PC-3 (cell line): ENCODE results near the gene VPS35L. TPM values are rescaled to one million over a fixed set of nuclear protein-coding genes. Genes with fewer than 3 reads are reported as not detected.

Experiments
- ATAC-seq: fragments of 200-7000 bp; cut with Tn5 transposase; 2 replicates; pipeline ENCODE4 v1.9.1; 2020; ENCODE audit warnings: mild to moderate bottlenecking, moderate library complexity
- BruUV-seq: library from RNA; stranded (reverse); fragments of 400-500 nt; replicated peaks from 2 replicates; lab custom pipeline; 2021; lab: Mats Ljungman, UMichigan
- CTCF ChIA-PET: fragments of 300-600 bp; sonication (Branson Sonifier 250); formaldehyde crosslinking; loops from one replicate; lab custom pipeline; 2022; ENCODE audit warnings: antibody characterized with exemption; lab: Charles Lee
- POLR2A ChIA-PET: fragments of 300-600 bp; sonication (Branson Sonifier 250); formaldehyde crosslinking; loops from one replicate; lab custom pipeline; 2022; ENCODE audit warnings: antibody characterized with exemption; ENCODE audit not compliant: unreplicated experiment; lab: Charles Lee
- DNase-seq: peaks from one replicate; pipeline ENCODE4 v3.0.0-alpha.2; 2015
- H2AFZ ChIP-seq: fragments of 300-600 bp; sonication (generic); 2 replicates; pipeline ENCODE4 v1.6.0; 2016; ENCODE audit warnings: antibody characterized with exemption, low read length
- H3F3A ChIP-seq: fragments of 300-600 bp; sonication (generic); one replicate; pipeline ENCODE4 v1.6.0; 2017; ENCODE audit warnings: antibody characterized with exemption, low read length, control low read depth, mild to moderate bottlenecking; ENCODE audit not compliant: unreplicated experiment
- H3K27ac ChIP-seq: fragments of 300-600 bp; sonication (generic); 2 replicates; pipeline ENCODE4 v1.5.1; 2016; ENCODE audit warnings: mild to moderate bottlenecking, low read length
- H3K27me3 ChIP-seq: fragments of 300-600 bp; sonication (generic); 2 replicates; pipeline ENCODE4 v1.6.1; 2016; ENCODE audit warnings: low read length, mixed read lengths
- H3K36me3 ChIP-seq: fragments of 300-600 bp; sonication (generic); 2 replicates; pipeline ENCODE4 v1.6.1; 2016; ENCODE audit warnings: low read depth, mixed run types, low read length, mixed read lengths
- H3K4me1 ChIP-seq: fragments of 300-600 bp; sonication (generic); 2 replicates; pipeline ENCODE4 v1.5.1; 2016; ENCODE audit warnings: low read length; ENCODE audit not compliant: insufficient read depth
- H3K4me2 ChIP-seq: fragments of 300-600 bp; sonication (generic); 2 replicates; pipeline ENCODE4 v1.6.0; 2016; ENCODE audit warnings: low read length
- H3K4me3 ChIP-seq: fragments of 300-600 bp; sonication (generic); 2 replicates; pipeline ENCODE4 v1.5.1; 2016; ENCODE audit warnings: mild to moderate bottlenecking, low read length, mixed read lengths
- H3K79me2 ChIP-seq: fragments of 300-600 bp; sonication (generic); 2 replicates; pipeline ENCODE4 v1.6.1; 2017; ENCODE audit warnings: low read length, mixed read lengths
- H3K9ac ChIP-seq: fragments of 300-600 bp; sonication (generic); 2 replicates; pipeline ENCODE4 v1.6.0; 2016; ENCODE audit warnings: mild to moderate bottlenecking, low read length
- H3K9me2 ChIP-seq: fragments of 300-600 bp; sonication (generic); replicated peaks from 2 replicates; pipeline ENCODE4 v1.6.1; 2016; ENCODE audit warnings: mixed run types, low read length, mixed read lengths
- H3K9me3 ChIP-seq: fragments of 300-600 bp; sonication (generic); 2 replicates; pipeline ENCODE4 v1.6.1; 2016; ENCODE audit warnings: low read length, mixed read lengths
- H4K20me1 ChIP-seq: fragments of 300-600 bp; sonication (generic); 2 replicates; pipeline ENCODE4 v1.6.1; 2016; ENCODE audit warnings: low read length, mixed read lengths
- EZH2 ChIP-seq: fragments of 300-600 bp; sonication (generic); IDR thresholded peaks from one replicate; pipeline ENCODE4 v1.6.1; 2017; ENCODE audit warnings: antibody characterized with exemption, mild to moderate bottlenecking, low read length; ENCODE audit not compliant: unreplicated experiment
- EZH2phosphoT487 ChIP-seq: fragments of 300-600 bp; sonication (generic); IDR thresholded peaks from 2 replicates; pipeline ENCODE4 v1.6.1; 2018; ENCODE audit warnings: mild to moderate bottlenecking, antibody characterized with exemption, low read length, borderline replicate concordance
- intact Hi-C: fragments of 100-400 bp; cut with micrococcal nuclease; formaldehyde crosslinking; loops from 2 replicates; pipeline ENCODE4 v1.9.0; 2023
- total RNA-seq: library from RNA; depleted of rRNA; stranded (reverse); fragments of >200 nt; gene quantifications from 2 replicates; pipeline ENCODE4 v1.2.3, GENCODE V29; 2014
- TF ChIP-seq, protein P1 (sequence below): fragments of 300-600 bp; sonication (generic); conservative IDR thresholded peaks from 2 replicates; pipeline ENCODE4 v1.5.1; 2017; ENCODE audit warnings: antibody characterized with exemption, low read depth, mild to moderate bottlenecking, low read length

Gene VPS35L
- total RNA-seq, 1 experiment from 2014 or later = 2.9 TPM

DNA sequence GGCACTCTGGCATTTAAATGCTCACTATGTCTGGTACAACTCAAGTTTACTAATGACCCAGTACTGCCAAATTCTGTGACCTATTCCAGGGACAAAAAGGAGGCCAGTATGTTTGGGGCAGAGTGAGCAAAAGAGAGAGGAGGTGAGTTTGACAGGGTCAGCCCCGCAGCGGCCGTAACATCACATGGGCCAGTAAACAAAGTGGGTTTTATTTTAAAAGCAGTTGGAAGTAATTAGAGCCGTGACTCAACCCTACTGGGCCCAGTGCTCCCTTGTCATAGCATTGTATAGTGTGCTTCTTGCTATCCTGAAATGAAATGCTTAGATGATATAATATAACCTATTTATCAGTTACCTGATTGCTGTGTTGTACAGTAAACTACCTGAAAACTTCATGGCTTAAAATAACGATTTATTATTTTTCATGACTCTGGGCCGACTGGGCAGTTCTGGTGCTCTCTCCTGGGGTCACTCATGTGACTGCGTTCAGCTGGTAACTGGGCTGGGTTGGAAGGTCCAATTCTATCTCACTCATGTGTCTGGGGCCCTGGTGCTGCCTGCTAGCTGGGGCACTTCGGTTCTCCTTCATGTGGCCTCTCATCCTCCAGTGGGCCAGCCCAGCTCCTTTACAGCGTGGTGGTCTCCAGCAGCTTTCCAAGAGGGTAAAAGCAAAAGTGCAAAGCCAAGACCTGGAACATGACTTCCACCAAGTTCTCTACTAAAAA, 189.9 kb downstream of the VPS35L start:
- H3F3A ChIP-seq = no peaks in the 10 kb centered on the region
- CTCF ChIA-PET = no interaction called here

DNA sequence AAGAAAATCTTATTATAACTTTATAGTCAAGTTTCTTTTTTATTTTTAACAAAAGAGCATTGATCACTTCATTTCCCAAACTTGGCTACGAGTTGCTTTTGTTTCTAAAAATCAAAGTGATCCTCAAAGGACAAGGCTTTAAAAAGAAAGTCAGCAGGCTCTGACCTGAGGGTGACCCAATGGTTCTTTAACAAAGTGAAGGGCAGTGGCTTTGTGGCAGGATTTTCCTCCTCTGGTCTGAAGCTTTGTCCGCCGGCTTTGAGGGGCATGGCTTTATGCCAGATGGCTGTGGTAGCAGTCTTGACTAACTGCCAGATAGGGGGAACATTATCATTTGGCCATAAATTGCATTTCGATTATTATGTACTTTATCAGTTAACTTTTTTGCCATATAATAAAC, 191.1 kb downstream of the VPS35L start:
- Histone ChIP-seq H3K9ac (no peak overlapping the region), H4K20me1 (no peaks in the 10 kb centered on the region), H3K9me3 (no peaks in the 10 kb centered on the region), H2AFZ (no peak overlapping the region), H3K27me3 (no peaks in the 10 kb centered on the region), H3K4me3 (no peak overlapping the region), H3K36me3 (no peaks in the 10 kb centered on the region), H3F3A (no peaks in the 10 kb centered on the region), H3K79me2 (no peaks in the 10 kb centered on the region), H3K9me2 (no peaks in the 10 kb centered on the region), H3K4me2 (no peak overlapping the region), H3K4me1 (peaks cover 27% of the 10 kb centered on the region), H3K27ac (no peak overlapping the region)
- intact Hi-C loops = no loop called here
- ChIA-PET POLR2A (no interaction called here), CTCF (no interaction called here)
- no peak for ATAC-seq
- DNase-seq = no peak
- no peak for TF ChIP-seq EZH2phosphoT487
- TF ChIP-seq EZH2 = no peak
- TF ChIP-seq, protein P1, sequence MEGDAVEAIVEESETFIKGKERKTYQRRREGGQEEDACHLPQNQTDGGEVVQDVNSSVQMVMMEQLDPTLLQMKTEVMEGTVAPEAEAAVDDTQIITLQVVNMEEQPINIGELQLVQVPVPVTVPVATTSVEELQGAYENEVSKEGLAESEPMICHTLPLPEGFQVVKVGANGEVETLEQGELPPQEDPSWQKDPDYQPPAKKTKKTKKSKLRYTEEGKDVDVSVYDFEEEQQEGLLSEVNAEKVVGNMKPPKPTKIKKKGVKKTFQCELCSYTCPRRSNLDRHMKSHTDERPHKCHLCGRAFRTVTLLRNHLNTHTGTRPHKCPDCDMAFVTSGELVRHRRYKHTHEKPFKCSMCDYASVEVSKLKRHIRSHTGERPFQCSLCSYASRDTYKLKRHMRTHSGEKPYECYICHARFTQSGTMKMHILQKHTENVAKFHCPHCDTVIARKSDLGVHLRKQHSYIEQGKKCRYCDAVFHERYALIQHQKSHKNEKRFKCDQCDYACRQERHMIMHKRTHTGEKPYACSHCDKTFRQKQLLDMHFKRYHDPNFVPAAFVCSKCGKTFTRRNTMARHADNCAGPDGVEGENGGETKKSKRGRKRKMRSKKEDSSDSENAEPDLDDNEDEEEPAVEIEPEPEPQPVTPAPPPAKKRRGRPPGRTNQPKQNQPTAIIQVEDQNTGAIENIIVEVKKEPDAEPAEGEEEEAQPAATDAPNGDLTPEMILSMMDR = no peak
- no TSS peak for BruUV-seq

More for the DNA sequence above, 189.9 kb downstream of the VPS35L start:
- intact Hi-C loops = no loop called here
- peaks cover 27% of the 10 kb centered on the region for H3K4me1 ChIP-seq
- POLR2A ChIA-PET = no interaction called here
- H3K79me2 ChIP-seq = no peaks in the 10 kb centered on the region
- no peak overlapping the region for H3K9ac ChIP-seq
- DNase-seq = peak; percentile 39
- no peaks in the 10 kb centered on the region for H4K20me1 ChIP-seq
- peak; percentile 87 for ATAC-seq
- no peaks in the 10 kb centered on the region for H3K36me3 ChIP-seq
- TF ChIP-seq EZH2 = no peak
- TF ChIP-seq, protein P1 = no peak
- TF ChIP-seq EZH2phosphoT487 = no peak
- H3K9me3 ChIP-seq = no peaks in the 10 kb centered on the region
- H3K9me2 ChIP-seq = no peaks in the 10 kb centered on the region
- no TSS peak for BruUV-seq
- peak overlapping the region; percentile 48 for H3K4me2 ChIP-seq
- no peak overlapping the region for H3K4me3 ChIP-seq
- H3K27ac ChIP-seq = peak overlapping the region; percentile 24; the same call in 1 of the 2 replicates
- no peaks in the 10 kb centered on the region for H3K27me3 ChIP-seq
- H2AFZ ChIP-seq = no peak overlapping the region

DNA sequence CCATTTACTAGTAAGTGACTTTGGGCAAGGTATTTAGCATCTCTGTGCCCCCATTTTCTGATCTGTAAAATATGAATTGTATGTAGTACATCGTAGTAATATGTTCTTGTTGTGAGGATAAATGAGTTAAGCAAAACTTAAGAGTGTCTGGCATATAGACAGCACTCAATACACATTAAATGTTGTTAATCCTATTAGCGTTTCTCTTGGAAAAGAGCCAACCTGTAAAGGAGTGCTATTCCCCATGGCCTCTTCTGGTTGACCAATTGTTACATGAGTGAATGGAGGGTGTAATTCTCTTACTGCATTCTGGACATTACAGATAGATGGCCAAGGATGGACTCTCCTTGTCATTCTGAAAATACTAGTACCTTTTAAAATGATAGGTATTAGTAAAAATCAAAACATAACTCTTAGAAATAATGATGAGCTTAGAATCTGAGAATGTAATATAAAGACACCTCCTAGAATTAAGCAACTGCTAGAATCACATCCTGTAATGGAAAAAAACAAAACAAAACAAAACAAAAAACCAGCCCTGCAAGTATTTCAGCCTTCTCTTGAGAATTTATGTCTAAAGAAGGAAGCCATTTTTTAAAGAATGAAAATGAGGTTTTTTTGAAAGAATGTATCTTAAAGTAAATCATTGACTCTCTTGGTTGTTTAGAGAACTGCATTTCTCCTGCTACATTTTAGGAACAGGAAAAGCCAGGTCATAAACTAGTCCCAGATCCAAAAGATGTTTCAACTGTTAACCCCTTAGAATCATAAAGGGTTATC, 193.1 kb downstream of the VPS35L start:
- Histone ChIP-seq H3K36me3 (no peaks in the 10 kb centered on the region), H4K20me1 (no peaks in the 10 kb centered on the region), H3K27ac (no peak overlapping the region), H3K9ac (no peak overlapping the region), H2AFZ (no peak overlapping the region), H3K79me2 (no peaks in the 10 kb centered on the region), H3K9me2 (no peaks in the 10 kb centered on the region), H3K4me2 (0 out of 2 replicates have a peak overlapping the region, but pooled peaks have one; percentile 31), H3F3A (no peaks in the 10 kb centered on the region), H3K4me1 (peaks cover 33% of the 10 kb centered on the region), H3K9me3 (no peaks in the 10 kb centered on the region), H3K4me3 (no peak overlapping the region), H3K27me3 (no peaks in the 10 kb centered on the region)
- BruUV-seq = no TSS peak
- intact Hi-C loops = no loop called here
- ATAC-seq (no peak), DNase-seq (peak; percentile 14)
- ChIA-PET CTCF (no interaction called here), POLR2A (no interaction called here)
- no peak for TF ChIP-seq EZH2phosphoT487
- TF ChIP-seq EZH2 = no peak
- TF ChIP-seq, protein P1 = no peak
